ENCODE results near the gene RPAP2.
"Not testable (repeated sequence)": the region's sequence is repeated elsewhere in the genome, so short reads cannot be mapped to it uniquely, and the experiment has no call there.

RPAP2 gene

DNA sequence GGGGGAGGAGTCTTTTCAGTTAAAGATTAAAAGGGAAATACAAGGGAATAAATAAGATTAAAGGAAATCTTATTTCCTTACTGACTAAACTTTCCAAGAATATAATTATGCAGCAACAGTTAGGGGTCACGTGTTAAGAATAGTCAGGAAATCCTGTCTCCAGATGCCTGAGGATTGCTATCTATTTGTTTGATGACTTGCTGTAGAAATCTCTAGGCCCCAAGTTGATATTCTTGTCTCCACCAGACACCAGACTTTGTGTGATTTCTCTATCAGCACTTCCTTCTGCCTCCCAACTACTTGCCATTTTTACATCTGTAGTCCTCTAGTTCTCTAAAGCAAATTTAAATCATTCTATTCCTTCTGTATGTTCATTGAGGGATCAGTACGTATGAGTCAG is 77.5 kb downstream of the RPAP2 start:
- DNase-seq (ENCODE audit: low read depth in 2 of 2) = no peak

DNA sequence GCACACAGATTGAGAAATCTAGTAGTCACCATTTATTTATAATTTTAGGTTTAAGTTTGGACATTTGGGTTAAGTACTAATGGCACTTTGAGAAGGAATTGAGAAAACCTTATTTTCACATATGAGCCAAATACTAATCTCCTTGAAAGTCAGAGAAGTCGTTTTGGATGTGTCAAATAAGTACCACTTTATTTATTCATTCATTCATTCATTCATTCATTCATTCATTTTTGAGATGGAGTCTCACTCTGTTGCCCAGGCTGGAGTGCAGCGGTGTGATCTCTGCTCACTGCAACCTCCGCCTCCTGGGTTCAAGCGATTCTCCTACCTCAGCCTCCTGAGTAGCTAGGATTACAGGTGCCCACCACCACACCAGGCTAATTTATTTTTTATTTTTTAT is 79.1 kb downstream of the RPAP2 start:
- not testable (repeated sequence) for DNase-seq (ENCODE audit: low read depth in 2 of 2)

DNA sequence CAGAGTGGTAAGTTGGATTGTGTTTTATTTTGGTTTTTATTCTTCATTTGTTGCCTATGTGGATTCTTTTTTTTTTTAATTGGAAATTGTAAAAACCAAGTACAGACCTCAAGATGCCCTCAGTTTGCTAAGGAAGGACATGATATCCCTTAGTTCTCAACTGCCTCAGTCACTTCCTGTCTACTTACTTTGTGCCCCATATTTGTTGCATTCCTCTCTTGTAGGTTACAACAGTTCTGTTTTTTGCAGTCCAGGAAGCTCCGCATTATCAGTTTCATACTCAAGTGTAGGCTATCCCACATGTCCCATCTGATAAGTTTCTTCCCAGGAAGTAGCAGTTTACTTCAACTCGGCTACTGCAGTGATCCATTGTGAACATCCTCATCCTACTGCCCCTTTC is 82.0 kb downstream of the RPAP2 start:
- DNase-seq (ENCODE audit: low read depth in 2 of 2) = no peak

DNA sequence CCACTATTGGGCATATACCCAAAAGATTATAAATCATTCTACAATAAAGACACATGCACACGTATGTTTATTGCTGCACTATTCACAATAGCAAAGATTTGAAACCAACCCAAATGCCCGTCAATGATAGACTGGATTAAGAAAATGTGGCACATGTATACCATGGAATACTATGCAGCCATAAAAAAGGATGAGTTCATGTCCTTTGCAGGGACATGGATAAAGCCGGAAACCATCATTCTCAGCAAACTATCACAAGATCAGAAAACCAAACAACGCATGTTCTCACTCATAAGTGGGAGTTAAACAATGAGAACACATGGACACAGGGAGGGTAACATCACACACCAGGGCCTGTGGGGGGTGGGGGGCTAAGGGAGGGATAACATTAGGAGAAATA is 95.1 kb downstream of the RPAP2 start:
- not testable (repeated sequence) for DNase-seq (ENCODE audit: low read depth in 2 of 2)

DNA sequence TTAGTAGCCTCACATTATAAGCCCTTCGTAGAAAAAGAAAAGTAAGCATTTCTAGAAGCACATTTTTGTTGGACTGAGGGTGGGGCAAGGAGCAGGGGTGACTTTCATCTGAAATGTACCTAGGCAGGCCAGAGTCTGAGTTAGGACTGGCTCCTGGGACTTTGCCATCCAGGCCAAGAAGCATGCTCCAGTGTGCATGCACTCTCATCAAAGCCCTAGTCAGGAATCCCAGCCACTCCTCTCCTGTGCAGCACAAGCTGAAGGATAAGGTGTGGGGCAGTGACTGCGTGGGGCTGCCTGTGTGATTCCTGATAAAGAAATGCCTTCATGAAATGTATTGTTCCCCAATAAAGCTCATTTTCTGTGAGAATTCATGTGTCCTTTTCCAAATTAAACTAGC is 99.7 kb downstream of the RPAP2 start:
- DNase-seq (ENCODE audit: low read depth in 2 of 2) = no peak

- no peak for DNase-seq (ENCODE audit: low read depth in 2 of 2)
Observed at GRCh38 chr1:92399076-92399475, 100.2 kb downstream of the RPAP2 start.

- DNase-seq (ENCODE audit: low read depth in 2 of 2) = no peak
Observed at GRCh38 chr1:92404661-92405060, 105.8 kb downstream of the RPAP2 start.

- DNase-seq (ENCODE audit: low read depth in 2 of 2) = no peak
Observed at GRCh38 chr1:92408825-92409224, 110.0 kb downstream of the RPAP2 start.

GRCh38 chr1:92409946-92410549 is 111.2 kb downstream of the RPAP2 start:
- no peak for DNase-seq (ENCODE audit: low read depth in 2 of 2)

DNA sequence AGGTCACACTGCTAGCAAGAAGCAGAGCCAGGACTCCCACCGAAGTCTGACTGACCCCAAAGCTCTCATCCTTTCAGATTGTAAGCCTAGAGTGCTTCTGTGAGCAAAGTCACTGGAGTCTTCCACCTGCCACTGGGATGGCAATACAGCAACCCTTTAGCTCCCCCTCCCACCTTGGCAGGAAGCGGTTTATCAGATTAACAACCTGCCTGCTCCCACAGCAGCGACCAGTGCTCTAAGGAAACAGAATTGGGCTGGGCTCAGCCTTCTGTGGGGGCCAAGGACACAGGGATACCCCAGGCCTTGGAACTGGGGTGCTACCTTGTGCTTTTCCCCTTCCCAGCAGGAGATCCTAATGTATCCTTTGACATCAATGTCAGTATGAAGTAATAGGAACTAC is 111.8 kb downstream of the RPAP2 start:
- DNase-seq (ENCODE audit: low read depth in 2 of 2) = no peak

- DNase-seq (ENCODE audit: low read depth in 2 of 2) = no peak
Observed at GRCh38 chr1:92411511-92411910, 112.7 kb downstream of the RPAP2 start.

DNA sequence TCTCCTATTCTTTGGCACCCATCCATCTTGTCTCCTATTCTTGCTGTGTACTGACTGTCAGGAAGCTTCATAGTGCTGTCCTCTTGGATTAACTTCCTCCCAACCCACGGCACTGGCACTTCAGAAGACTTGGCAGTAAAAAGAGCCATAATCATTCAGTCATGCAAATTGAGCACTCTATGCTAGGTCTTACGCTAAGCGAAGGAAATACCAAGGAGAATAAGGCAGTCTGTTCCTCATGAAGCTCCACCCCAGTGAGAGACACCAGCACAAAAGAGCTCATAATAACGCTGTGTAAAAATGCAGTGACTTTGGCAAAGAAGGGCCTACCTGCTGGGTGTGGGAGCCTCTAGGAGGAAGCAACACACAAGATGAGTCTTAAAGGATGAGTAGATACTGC is 120.8 kb downstream of the RPAP2 start:
- DNase-seq (ENCODE audit: low read depth in 2 of 2) = no peak

- no peak for DNase-seq (ENCODE audit: low read depth in 2 of 2)
Observed at GRCh38 chr1:92424381-92424780, 125.5 kb downstream of the RPAP2 start.

- DNase-seq (ENCODE audit: low read depth in 2 of 2) = no peak
Observed at GRCh38 chr1:92425617-92426016, 126.8 kb downstream of the RPAP2 start.

DNA sequence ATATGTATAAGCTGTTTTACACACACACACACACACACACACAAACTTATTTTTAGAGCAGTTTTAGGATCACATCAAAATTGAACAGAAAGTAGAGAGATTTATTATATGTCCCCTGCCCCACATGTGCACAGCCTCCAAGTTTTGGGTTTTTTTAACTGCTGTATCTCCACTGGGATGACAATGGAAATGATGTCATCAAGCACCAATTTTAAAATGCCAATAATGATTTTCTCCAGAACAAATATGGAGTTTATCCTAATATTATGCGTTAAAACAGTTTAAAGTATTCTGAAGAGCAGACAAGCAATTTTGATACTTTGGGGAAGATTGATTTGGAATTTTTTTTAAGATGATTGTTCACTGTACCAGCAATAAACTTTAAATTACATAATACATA is 131.2 kb downstream of the RPAP2 start:
- DNase-seq (ENCODE audit: low read depth in 2 of 2) = no peak

DNA sequence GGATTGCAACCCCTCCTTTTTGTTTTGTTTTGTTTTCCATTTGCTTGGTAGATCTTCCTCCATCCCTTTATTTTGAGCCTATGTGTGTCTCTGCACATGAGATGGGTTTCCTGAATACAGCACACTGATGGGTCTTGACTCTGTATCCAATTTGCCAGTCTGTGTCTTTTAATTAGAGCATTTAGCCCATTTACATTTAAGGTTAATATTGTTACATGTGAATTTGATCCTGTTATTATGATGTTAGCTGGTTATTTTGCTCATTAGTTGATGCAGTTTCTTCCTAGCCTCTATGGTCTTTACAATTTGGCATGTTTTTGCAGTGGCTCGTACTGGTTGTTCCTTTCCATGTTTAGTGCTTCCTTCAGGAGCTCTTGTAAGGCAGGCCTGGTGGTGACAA is 135.7 kb downstream of the RPAP2 start:
- not testable (repeated sequence) for DNase-seq (ENCODE audit: low read depth in 2 of 2)

DNA sequence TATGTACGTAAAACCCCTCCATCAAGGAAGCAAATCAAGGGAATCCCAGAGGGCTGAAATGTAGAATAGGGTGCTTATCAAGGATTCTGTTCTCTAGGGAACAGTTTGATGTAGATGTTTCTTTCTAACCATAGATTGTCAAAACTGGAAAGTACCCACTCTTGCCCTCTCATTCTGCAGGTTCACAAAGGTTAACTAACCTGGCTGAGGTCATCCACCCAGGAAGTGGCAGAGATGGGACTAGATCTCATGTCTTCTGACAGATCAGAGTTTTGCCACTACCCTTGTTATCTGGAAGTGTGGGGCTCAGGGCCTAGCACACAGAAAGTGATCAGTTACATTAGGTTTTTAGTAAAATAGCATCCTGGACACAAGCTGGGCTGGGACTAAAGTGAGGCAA is 140.4 kb downstream of the RPAP2 start:
- no peak for DNase-seq (ENCODE audit: low read depth in 2 of 2)

GRCh38 chr1:92441316-92441696 is 142.4 kb downstream of the RPAP2 start:
- DNase-seq (ENCODE audit: low read depth in 2 of 2) = no peak

DNA sequence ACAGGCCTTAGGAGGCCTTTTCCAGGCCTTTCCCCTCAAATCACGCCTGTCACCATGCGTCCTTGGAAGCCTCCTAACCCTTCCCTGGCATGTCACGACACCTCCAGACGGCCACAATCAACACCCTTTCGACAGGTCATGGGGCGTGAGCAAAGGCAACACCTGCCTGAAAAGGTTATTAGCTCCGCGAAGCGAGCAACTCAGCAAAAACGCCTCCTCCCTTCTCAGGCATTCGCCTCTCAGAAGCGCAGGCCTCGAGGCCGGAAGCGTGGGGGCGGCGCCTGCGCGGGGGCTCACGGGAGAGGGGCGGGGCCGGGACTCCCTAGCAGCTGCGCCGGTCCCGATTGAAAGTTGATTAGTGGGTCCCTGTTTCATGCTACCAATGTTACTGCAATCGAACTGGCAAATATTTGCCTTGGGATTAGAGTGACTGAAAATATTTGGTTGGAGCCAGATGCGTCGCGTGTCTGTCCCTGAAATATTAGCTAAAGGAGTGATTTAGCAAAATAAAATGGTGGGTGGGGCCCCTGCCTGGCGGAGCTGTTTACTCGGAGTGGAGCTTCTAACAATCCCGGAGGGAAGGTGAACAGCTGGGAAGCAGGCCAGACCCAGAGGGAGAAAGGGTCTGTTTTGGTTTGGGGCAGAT is 143.0 kb downstream of the RPAP2 start:
- no peak for DNase-seq (ENCODE audit: low read depth in 2 of 2)

DNA sequence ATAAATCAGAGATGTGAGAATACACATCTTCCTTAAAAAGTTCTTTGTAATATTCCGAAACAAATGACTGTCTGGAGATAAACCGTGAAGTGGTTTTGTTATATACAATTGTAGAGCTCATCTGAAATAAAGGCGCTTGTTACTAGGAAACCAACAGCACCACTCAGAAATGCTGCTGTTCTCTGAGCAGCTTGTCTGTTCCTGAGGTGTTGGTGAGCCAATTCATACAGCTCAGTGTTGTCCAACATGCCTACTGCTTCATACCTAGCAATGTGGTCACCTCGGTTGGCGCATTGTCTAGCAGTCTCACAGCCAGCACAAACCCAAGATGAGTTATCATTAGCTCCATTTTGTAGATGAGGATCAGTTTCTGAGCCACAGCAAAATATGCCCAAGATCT is 143.5 kb downstream of the RPAP2 start:
- DNase-seq (ENCODE audit: low read depth in 2 of 2) = no peak

- no peak for DNase-seq (ENCODE audit: low read depth in 2 of 2)
Observed at GRCh38 chr1:92443893-92444292, 145.0 kb downstream of the RPAP2 start.

- DNase-seq (ENCODE audit: low read depth in 2 of 2) = no peak
Observed at GRCh38 chr1:92444351-92444750, 145.5 kb downstream of the RPAP2 start.

DNA sequence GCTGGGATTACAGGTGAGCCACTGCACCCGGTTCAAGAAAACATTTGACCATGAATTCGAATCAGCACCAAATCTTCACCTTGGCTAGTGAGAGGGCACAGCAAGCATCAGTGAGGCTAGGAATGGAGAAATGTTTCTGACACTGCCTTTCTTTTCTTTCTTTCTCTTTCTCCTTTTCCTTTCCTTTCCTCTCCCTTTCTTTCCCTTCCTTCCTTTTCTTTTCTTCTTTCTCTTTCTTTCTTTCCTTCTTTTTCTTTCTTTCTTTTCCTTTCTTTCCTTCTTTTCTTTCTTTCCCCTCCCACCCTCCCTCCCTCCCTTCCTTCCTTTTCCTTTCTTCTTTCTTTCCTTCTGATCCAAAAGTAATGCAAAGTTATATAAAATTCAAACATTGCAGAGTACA is 147.0 kb downstream of the RPAP2 start:
- DNase-seq (ENCODE audit: low read depth in 2 of 2) = no peak

DNA sequence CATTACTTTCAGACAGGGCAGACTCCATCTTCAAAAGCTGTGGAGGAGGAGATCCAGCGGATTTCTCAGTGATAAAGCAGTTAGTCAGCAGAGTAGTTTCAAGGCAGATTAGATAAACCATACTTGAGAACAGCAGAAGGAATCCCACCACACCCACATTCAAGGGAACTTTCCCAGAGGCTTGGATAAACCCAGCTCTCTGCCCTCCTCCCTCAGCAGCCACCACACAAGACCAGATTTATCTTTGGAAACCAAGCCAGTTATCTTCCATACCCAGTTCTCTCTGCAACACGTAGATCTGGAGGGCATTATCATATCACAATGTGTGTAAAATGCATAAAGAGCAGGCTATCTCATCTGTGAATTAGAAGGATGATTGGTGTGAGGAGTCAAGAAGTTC is 147.7 kb downstream of the RPAP2 start:
- no peak for DNase-seq (ENCODE audit: low read depth in 2 of 2)
